ENCODE results near the gene TGM1.

TGM1 gene

GRCh38 chr14:24290746-24291145, 27.8 kb upstream of the TGM1 start:
- H3K36me3 ChIP-seq (ENCODE audit: control insufficient read depth, insufficient read depth, low read length): 0 out of 2 replicates have a peak, but pooled peaks cover 2% of the 10 kb centered on the region
- H3K4me1 ChIP-seq (ENCODE audit: control insufficient read depth, insufficient read depth, low read length): no peaks in the 10 kb centered on the region
- no peaks in the 10 kb centered on the region for H3K27me3 ChIP-seq (ENCODE audit: control insufficient read depth, insufficient read depth, low read length)
- no peak overlapping the region for H3K27ac ChIP-seq (ENCODE audit: low read length)
- no peaks in the 10 kb centered on the region for H3K9me3 ChIP-seq (ENCODE audit: control insufficient read depth, insufficient read depth, low read length)
- WGBS (ENCODE audit: insufficient coverage, insufficient read length): no CpG with 5 or more reads among the region's 9 CpGs
- DNase-seq (ENCODE audit: low read depth, low spot score): no peak
- no peak overlapping the region for H3K4me3 ChIP-seq (ENCODE audit: low read length)

GRCh38 chr14:24289649-24290280, 26.8 kb upstream of the TGM1 start:
- DNase-seq (ENCODE audit: low read depth, low spot score): no peak
- no peaks in the 10 kb centered on the region for H3K4me1 ChIP-seq (ENCODE audit: control insufficient read depth, insufficient read depth, low read length)
- H3K9me3 ChIP-seq (ENCODE audit: control insufficient read depth, insufficient read depth, low read length): no peaks in the 10 kb centered on the region
- H3K27ac ChIP-seq (ENCODE audit: low read length): no peak overlapping the region
- H3K4me3 ChIP-seq (ENCODE audit: low read length): no peak overlapping the region
- no CpG with 5 or more reads among the region's 6 CpGs for WGBS (ENCODE audit: insufficient coverage, insufficient read length)
- 0 out of 2 replicates have a peak, but pooled peaks cover 2% of the 10 kb centered on the region for H3K36me3 ChIP-seq (ENCODE audit: control insufficient read depth, insufficient read depth, low read length)
- no peaks in the 10 kb centered on the region for H3K27me3 ChIP-seq (ENCODE audit: control insufficient read depth, insufficient read depth, low read length)

DNA sequence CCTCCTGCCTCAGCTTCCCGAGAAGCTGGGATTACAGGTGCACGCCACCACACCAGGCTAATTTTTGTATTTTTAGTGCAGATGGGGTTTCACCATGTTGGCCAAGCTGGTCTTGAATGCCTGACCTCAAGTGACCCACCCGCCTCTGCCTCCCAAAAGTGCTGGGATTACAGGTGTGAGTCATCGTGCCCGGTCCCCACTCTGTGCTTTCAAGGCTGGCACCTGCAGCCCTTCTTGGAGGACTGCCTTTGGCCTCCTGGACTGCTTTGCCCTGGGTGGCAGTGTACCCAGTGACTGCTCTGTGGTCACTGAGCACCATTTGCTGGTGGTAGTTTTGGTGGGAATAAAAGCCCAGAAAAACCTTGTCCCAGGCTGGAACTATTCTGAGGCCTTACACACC, 24.0 kb upstream of the TGM1 start:
- Histone ChIP-seq H3K9me3 (ENCODE audit: control insufficient read depth, insufficient read depth, low read length) (no peaks in the 10 kb centered on the region), H3K4me3 (ENCODE audit: low read length) (no peak overlapping the region), H3K36me3 (ENCODE audit: control insufficient read depth, insufficient read depth, low read length) (0 out of 2 replicates have a peak, but pooled peaks cover 2% of the 10 kb centered on the region), H3K27ac (ENCODE audit: low read length) (no peak overlapping the region), H3K27me3 (ENCODE audit: control insufficient read depth, insufficient read depth, low read length) (no peaks in the 10 kb centered on the region), H3K4me1 (ENCODE audit: control insufficient read depth, insufficient read depth, low read length) (no peaks in the 10 kb centered on the region)
- DNase-seq (ENCODE audit: low read depth, low spot score): no peak
- no CpG with 5 or more reads among the region's 5 CpGs for WGBS (ENCODE audit: insufficient coverage, insufficient read length)

- H3K36me3 ChIP-seq (ENCODE audit: control insufficient read depth, insufficient read depth, low read length): no peaks in the 10 kb centered on the region
- no peaks in the 10 kb centered on the region for H3K4me1 ChIP-seq (ENCODE audit: control insufficient read depth, insufficient read depth, low read length)
- no peaks in the 10 kb centered on the region for H3K9me3 ChIP-seq (ENCODE audit: control insufficient read depth, insufficient read depth, low read length)
- H3K27ac ChIP-seq (ENCODE audit: low read length): no peak overlapping the region
- H3K27me3 ChIP-seq (ENCODE audit: control insufficient read depth, insufficient read depth, low read length): no peaks in the 10 kb centered on the region
- DNase-seq (ENCODE audit: low read depth, low spot score): no peak
- no peak overlapping the region for H3K4me3 ChIP-seq (ENCODE audit: low read length)
- WGBS (ENCODE audit: insufficient coverage, insufficient read length): no CpG with 5 or more reads among the region's 4 CpGs
Measured at GRCh38 chr14:24285351-24285750, 22.4 kb upstream of the TGM1 start.

- Histone ChIP-seq H3K9me3 (ENCODE audit: control insufficient read depth, insufficient read depth, low read length) (no peaks in the 10 kb centered on the region), H3K4me1 (ENCODE audit: control insufficient read depth, insufficient read depth, low read length) (no peaks in the 10 kb centered on the region), H3K27me3 (ENCODE audit: control insufficient read depth, insufficient read depth, low read length) (no peaks in the 10 kb centered on the region), H3K4me3 (ENCODE audit: low read length) (no peak overlapping the region), H3K36me3 (ENCODE audit: control insufficient read depth, insufficient read depth, low read length) (no peaks in the 10 kb centered on the region), H3K27ac (ENCODE audit: low read length) (no peak overlapping the region)
- DNase-seq (ENCODE audit: low read depth, low spot score): no peak
- WGBS (ENCODE audit: insufficient coverage, insufficient read length): no CpG with 5 or more reads among the region's 11 CpGs
Measured at GRCh38 chr14:24284501-24285035, 21.6 kb upstream of the TGM1 start.

- no peaks in the 10 kb centered on the region for H3K9me3 ChIP-seq (ENCODE audit: control insufficient read depth, insufficient read depth, low read length)
- no peak overlapping the region for H3K27ac ChIP-seq (ENCODE audit: low read length)
- no CpG with 5 or more reads among the region's 5 CpGs for WGBS (ENCODE audit: insufficient coverage, insufficient read length)
- no peaks in the 10 kb centered on the region for H3K36me3 ChIP-seq (ENCODE audit: control insufficient read depth, insufficient read depth, low read length)
- no peak for DNase-seq (ENCODE audit: low read depth, low spot score)
- no peak overlapping the region for H3K4me3 ChIP-seq (ENCODE audit: low read length)
- no peaks in the 10 kb centered on the region for H3K4me1 ChIP-seq (ENCODE audit: control insufficient read depth, insufficient read depth, low read length)
- H3K27me3 ChIP-seq (ENCODE audit: control insufficient read depth, insufficient read depth, low read length): no peaks in the 10 kb centered on the region
Measured at GRCh38 chr14:24283796-24284460, 21.0 kb upstream of the TGM1 start.

- Histone ChIP-seq H3K9me3 (ENCODE audit: control insufficient read depth, insufficient read depth, low read length) (no peaks in the 10 kb centered on the region), H3K4me3 (ENCODE audit: low read length) (no peak overlapping the region), H3K27me3 (ENCODE audit: control insufficient read depth, insufficient read depth, low read length) (no peaks in the 10 kb centered on the region), H3K27ac (ENCODE audit: low read length) (no peak overlapping the region), H3K36me3 (ENCODE audit: control insufficient read depth, insufficient read depth, low read length) (no peaks in the 10 kb centered on the region), H3K4me1 (ENCODE audit: control insufficient read depth, insufficient read depth, low read length) (no peaks in the 10 kb centered on the region)
- no peak for DNase-seq (ENCODE audit: low read depth, low spot score)
- WGBS (ENCODE audit: insufficient coverage, insufficient read length): no CpG with 5 or more reads among the region's 3 CpGs
Measured at GRCh38 chr14:24282736-24283135, 19.8 kb upstream of the TGM1 start.

DNA sequence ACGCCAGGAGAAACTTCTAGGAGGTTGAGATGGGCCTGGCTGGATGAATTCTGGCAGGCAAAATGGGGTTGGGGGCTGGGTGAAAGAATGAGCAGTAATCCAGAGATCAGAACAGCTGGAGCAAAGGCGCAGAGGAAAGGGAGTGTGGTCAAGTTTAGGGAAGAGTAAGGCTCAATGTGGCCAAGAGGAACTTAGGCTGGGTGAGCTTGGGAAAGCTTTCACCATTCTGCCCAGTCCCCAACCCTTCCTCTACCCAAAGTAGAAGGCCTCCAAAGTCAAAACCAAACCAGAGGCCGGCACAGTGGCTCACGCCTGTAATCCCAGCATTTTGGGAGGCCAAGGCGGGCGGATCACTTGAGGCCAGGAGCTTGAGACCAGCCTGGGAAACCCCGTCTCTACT, 18.7 kb upstream of the TGM1 start:
- Histone ChIP-seq H3K27me3 (ENCODE audit: control insufficient read depth, insufficient read depth, low read length) (no peaks in the 10 kb centered on the region), H3K27ac (ENCODE audit: low read length) (no peak overlapping the region), H3K4me3 (ENCODE audit: low read length) (no peak overlapping the region), H3K9me3 (ENCODE audit: control insufficient read depth, insufficient read depth, low read length) (no peaks in the 10 kb centered on the region), H3K36me3 (ENCODE audit: control insufficient read depth, insufficient read depth, low read length) (no peaks in the 10 kb centered on the region; the same call in 1 of the 2 replicates), H3K4me1 (ENCODE audit: control insufficient read depth, insufficient read depth, low read length) (no peaks in the 10 kb centered on the region)
- WGBS (ENCODE audit: insufficient coverage, insufficient read length): no CpG with 5 or more reads among the region's 7 CpGs
- no peak for DNase-seq (ENCODE audit: low read depth, low spot score)

DNA sequence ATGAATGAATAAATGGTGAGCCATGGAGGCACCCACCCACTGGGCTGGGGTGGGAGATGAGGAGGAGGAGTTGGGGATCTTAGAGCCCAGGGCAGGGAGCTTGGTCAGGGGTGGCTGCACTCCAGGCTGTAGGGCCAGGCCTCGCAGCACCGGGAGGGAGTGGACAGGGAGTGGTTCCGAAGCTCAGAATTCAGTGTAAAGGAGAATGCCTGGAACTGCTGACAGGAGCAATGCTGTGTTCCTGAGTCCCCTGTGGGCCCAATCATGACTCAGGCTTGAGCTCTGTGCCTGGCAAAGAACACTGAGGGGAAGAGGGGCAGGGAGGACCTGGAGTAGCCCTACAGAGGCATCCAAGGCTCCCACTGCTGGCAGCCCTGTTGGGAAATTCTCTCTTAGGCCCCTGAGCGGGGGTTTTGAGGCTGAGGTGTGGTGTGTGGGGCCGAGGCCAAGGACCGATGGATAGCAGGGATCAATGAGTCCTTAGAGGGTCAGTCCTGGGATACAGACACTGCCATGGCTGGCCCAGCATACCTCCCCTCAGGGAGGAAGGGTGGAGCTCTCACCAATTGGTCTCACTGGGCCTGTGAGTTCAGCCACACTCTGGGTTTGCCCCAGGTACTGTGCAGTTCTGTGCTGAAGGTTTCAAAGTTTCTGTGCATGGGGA, 18.0 kb upstream of the TGM1 start:
- DNase-seq (ENCODE audit: low read depth, low spot score): no peak

DNA sequence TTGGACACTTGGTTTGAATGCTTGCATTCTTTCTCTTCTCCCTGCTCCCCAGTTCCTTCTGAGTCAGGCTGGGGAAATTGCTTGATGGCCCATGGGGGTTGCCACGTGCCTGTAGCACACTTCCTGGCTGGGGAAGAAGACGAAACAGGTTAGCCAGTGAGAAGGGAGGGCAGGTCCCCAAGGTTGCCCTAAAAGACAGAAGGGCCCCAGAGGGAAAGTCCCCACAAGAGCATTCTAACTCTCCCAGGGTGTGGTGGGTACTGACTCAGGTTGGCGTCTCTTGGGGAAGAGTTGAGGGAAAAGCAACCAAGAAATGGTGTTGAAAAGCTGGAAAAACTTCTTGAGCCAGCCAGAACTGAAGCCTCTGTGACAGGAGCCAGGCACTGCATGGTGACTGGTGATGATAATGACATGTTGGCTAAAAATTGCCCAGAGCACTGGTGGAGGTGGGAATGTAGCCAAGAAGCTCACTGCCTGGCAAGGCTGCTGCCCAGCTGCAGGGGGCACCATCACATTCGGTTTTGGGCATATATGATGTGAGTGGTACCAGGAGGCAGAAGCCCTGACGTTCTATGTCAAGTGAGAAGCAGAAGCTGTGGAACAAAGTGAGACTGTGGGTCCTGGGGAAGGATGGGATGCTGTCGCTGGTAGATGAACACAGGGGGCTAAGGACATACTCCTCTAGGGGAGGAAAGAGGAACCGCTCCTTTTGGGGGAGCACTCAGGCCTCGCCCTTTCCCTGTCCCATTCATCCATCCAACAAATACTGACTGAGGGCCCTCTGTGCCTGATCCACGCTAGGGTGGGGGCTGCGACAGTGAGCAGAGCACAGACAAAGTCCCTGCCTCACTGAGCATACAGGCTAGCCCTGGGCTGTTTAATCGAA, 16.6 kb upstream of the TGM1 start:
- Histone ChIP-seq H3K36me3 (ENCODE audit: control insufficient read depth, insufficient read depth, low read length) (no peaks in the 10 kb centered on the region; the same call in 1 of the 2 replicates), H3K27ac (ENCODE audit: low read length) (no peak overlapping the region), H3K4me1 (ENCODE audit: control insufficient read depth, insufficient read depth, low read length) (no peaks in the 10 kb centered on the region), H3K27me3 (ENCODE audit: control insufficient read depth, insufficient read depth, low read length) (no peaks in the 10 kb centered on the region), H3K9me3 (ENCODE audit: control insufficient read depth, insufficient read depth, low read length) (no peaks in the 10 kb centered on the region), H3K4me3 (ENCODE audit: low read length) (no peak overlapping the region)
- no peak for DNase-seq (ENCODE audit: low read depth, low spot score)
- no CpG with 5 or more reads among the region's 11 CpGs for WGBS (ENCODE audit: insufficient coverage, insufficient read length)

More for the DNA sequence above, 18.0 kb upstream of the TGM1 start:
- WGBS (ENCODE audit: insufficient coverage, insufficient read length): no CpG with 5 or more reads among the region's 6 CpGs
- Histone ChIP-seq H3K27me3 (ENCODE audit: control insufficient read depth, insufficient read depth, low read length) (no peaks in the 10 kb centered on the region), H3K36me3 (ENCODE audit: control insufficient read depth, insufficient read depth, low read length) (no peaks in the 10 kb centered on the region; the same call in 1 of the 2 replicates), H3K27ac (ENCODE audit: low read length) (no peak overlapping the region), H3K9me3 (ENCODE audit: control insufficient read depth, insufficient read depth, low read length) (no peaks in the 10 kb centered on the region), H3K4me1 (ENCODE audit: control insufficient read depth, insufficient read depth, low read length) (no peaks in the 10 kb centered on the region), H3K4me3 (ENCODE audit: low read length) (no peak overlapping the region)
